GM12878 (cell line): Measurements from ENCODE around the gene KCNK13. TPM values are rescaled to one million over a fixed set of nuclear protein-coding genes. Genes with fewer than 3 reads are reported as not detected.

Experiments
- ATAC-seq: fragments of 200-7000 bp; cut with Tn5 transposase; 3 replicates; pipeline ENCODE4 v1.9.1; 2020; ENCODE audit warnings: mild to moderate bottlenecking, moderate library complexity
- BruUV-seq: library from RNA; stranded (reverse); fragments of 400-500 nt; replicated peaks from 2 replicates; lab custom pipeline; 2021; lab: Mats Ljungman, UMichigan
- CTCF ChIA-PET: fragments of 300-600 bp; sonication (Branson Sonifier 250); formaldehyde crosslinking; extraction: SDS; loops from one replicate; lab custom pipeline; 2021; ENCODE audit warnings: inconsistent platforms; lab: Yijun Ruan, JAX
- POLR2A ChIA-PET: fragments of 350-600 bp; formaldehyde crosslinking; extraction: SDS; loops from one replicate; lab custom pipeline; 2021; ENCODE audit warnings: inconsistent platforms; lab: Charles Lee
- RAD21 ChIA-PET: fragments of 300-600 bp; sonication (Branson Sonifier 250); formaldehyde crosslinking; loops from one replicate; lab custom pipeline; 2023; ENCODE audit warnings: antibody characterized with exemption; ENCODE audit not compliant: unreplicated experiment; lab: Charles Lee
- SMC1A ChIA-PET: fragments of 300-600 bp; sonication (Branson Sonifier 250); formaldehyde crosslinking; loops from one replicate; lab custom pipeline; 2023; ENCODE audit not compliant: unreplicated experiment, uncharacterized antibody; lab: Charles Lee
- DNase-seq: peaks from one replicate; pipeline ENCODE4 v3.0.0-alpha.2; 2011; ENCODE audit warnings: low read depth, low spot score
- FAIRE-seq: peaks from 3 replicates; lab custom pipeline; 2011; peaks lifted over from hg19 to GRCh38; lab: Jason Lieb, UNC
- H2AFZ ChIP-seq: 2 replicates; pipeline ENCODE4 v1.6.0; 2011; ENCODE audit warnings: low read depth, low read length, control low read depth; ENCODE audit not compliant: control insufficient read depth
- H3K27ac ChIP-seq: 2 replicates; pipeline ENCODE4 v1.5.1; 2011; ENCODE audit warnings: control low read depth; ENCODE audit not compliant: control insufficient read depth, insufficient read depth
- H3K27me3 ChIP-seq, 2 experiments: replicated peaks in 1 of 2; 2 replicates each; pipeline versions ENCODE4 v1.6.0 to v1.6.1; 2011; ENCODE audit warnings: low read length in 1 of 2; ENCODE audit not compliant: control insufficient read depth in 2 of 2, insufficient read depth in 2 of 2
- H3K36me3 ChIP-seq, 2 experiments: 2 replicates each; pipeline ENCODE4 v1.5.1; 2011; ENCODE audit warnings: low read length in 1 of 2; ENCODE audit not compliant: control insufficient read depth in 2 of 2, insufficient read depth in 2 of 2
- H3K4me1 ChIP-seq: 2 replicates; pipeline ENCODE4 v1.6.1; 2011; ENCODE audit warnings: mild to moderate bottlenecking, low read length, moderate library complexity, mixed read lengths; ENCODE audit not compliant: control insufficient read depth, insufficient read depth
- H3K4me2 ChIP-seq: 2 replicates; pipeline ENCODE4 v1.6.0; 2011; ENCODE audit warnings: control low read depth; ENCODE audit not compliant: control insufficient read depth, insufficient read depth
- H3K4me3 ChIP-seq: fragments of 200-600 bp; sonication (generic); 2 replicates; pipeline ENCODE4 v1.5.1; 2016
- H3K79me2 ChIP-seq: 2 replicates; pipeline ENCODE4 v1.6.0; 2011; ENCODE audit warnings: low read length; ENCODE audit not compliant: control insufficient read depth, insufficient read depth
- H3K9ac ChIP-seq: 2 replicates; pipeline ENCODE4 v1.8.0; 2011; ENCODE audit warnings: low read length, control low read depth, mixed read lengths; ENCODE audit not compliant: control insufficient read depth, insufficient read depth
- H3K9me3 ChIP-seq: replicated peaks from 3 replicates; pipeline ENCODE4 v1.5.1; 2011; ENCODE audit warnings: mild to moderate bottlenecking, low read length; ENCODE audit not compliant: control insufficient read depth, insufficient read depth
- H4K20me1 ChIP-seq: 2 replicates; pipeline ENCODE4 v1.6.0; 2011; ENCODE audit not compliant: control insufficient read depth, insufficient read depth
- MLLT1 ChIP-seq: fragments of 450-650 bp; IDR thresholded peaks from 2 replicates; pipeline ENCODE4 v1.6.1; 2016; ENCODE audit warnings: mild to moderate bottlenecking
- NR2C2 ChIP-seq: IDR thresholded peaks from 2 replicates; pipeline ENCODE4 v1.6.1; 2011; ENCODE audit warnings: borderline replicate concordance, low read depth; ENCODE audit not compliant: control insufficient read depth, insufficient read length
- ZNF687 ChIP-seq: fragments of 450-650 bp; IDR thresholded peaks from 2 replicates; pipeline ENCODE4 v1.6.1; 2017; ENCODE audit warnings: mild to moderate bottlenecking, moderate library complexity
- WGBS: methylation state at CpG from one replicate; pipeline ENCODE4 v1.1.6; 2016; ENCODE audit warnings: low lambda C conversion rate; ENCODE audit not compliant: insufficient replicate concordance, insufficient coverage; ENCODE audit errors: missing lambda C conversion rate; 5-methylcytosine and 5-hydroxymethylcytosine counted together
- in situ Hi-C: fragments of 300-500 bp; cut with MboI; formaldehyde crosslinking; loops from 9 replicates; pipeline ENCODE4 v1.14.3; 2018; ENCODE audit warnings: mixed read lengths
- intact Hi-C: fragments of 100-400 bp; cut with micrococcal nuclease; formaldehyde crosslinking; loops from one replicate; pipeline ENCODE4 v1.14.2; 2022; ENCODE audit not compliant: unreplicated experiment
- polyA plus RNA-seq, 11 experiments: library from polyadenylated mRNA; depleted of rRNA in 4 of 11; unstranded in 6 of 11; stranded (reverse) in 5 of 11; fragments of >200 nt; fragmentation: Nextera tagmentation in 4 of 11; fragmentation: Illumina TruSeq in 1 of 11; extraction: Ambion mirVana in 4 of 11; extraction: Trizol in 1 of 11; gene quantifications; 1 replicate in 1 of 11; 2 replicates in 10 of 11; pipeline versions ENCODE4 v1.2.1 to v1.2.3, GENCODE V29; 2011 to 2016; ENCODE audit warnings: inconsistent platforms in 2 of 11, missing spikeins in 2 of 11, low read depth in 1 of 11
- total RNA-seq, 4 experiments: library from RNA; depleted of rRNA in 3 of 4; stranded (reverse); fragments of >200 nt in 3 of 4; fragmentation: Illumina TruSeq in 1 of 4; extraction: Trizol in 1 of 4; gene quantifications; 2 replicates each; pipeline versions ENCODE4 v1.2.1 to v1.2.3, GENCODE V29; 2013 to 2021

The KCNK13 gene
- total and polyA plus RNA-seq, 10 of the 15 experiments (the other 5 are each of a cell fraction or from before 2014, with no cell fraction given), result not detected

- no peak for ATAC-seq
- Histone ChIP-seq H3K36me3 (peaks cover 6 to 10% of the 10 kb centered on the region in 2 experiments; a peak in 3 of 4 replicates), H3K4me2 (no peak overlapping the region), H3K27me3 (no peaks in the 10 kb centered on the region), H4K20me1 (no peaks in the 10 kb centered on the region), H3K9me3 (no peaks in the 10 kb centered on the region), H2AFZ (no peak overlapping the region), H3K27ac (no peak overlapping the region), H3K4me3 (no peak overlapping the region), H3K4me1 (no peaks in the 10 kb centered on the region), H3K9ac (no peak overlapping the region), H3K79me2 (no peaks in the 10 kb centered on the region)
- FAIRE-seq, result no peak
- ChIA-PET CTCF (interaction anchor here (0.7 kb wide), 1 partner anchor 100 kb away, joined by 3 read pairs; no protein-coding TSS in a partner anchor), POLR2A (no interaction called here), RAD21 (no interaction called here), SMC1A (no interaction called here)
- WGBS, result 97% methylated on average over 3 of the region's 3 CpGs
- intact Hi-C loops (no loop called here), in situ Hi-C loops (no loop called here)
- BruUV-seq, result no TSS peak
- no peak for DNase-seq
- no peak for TF ChIP-seq ZNF687
- no peak for TF ChIP-seq MLLT1
- no peak for TF ChIP-seq NR2C2
Observed at GRCh38 chr14:90040411-90040810, 21.4 kb upstream of the KCNK13 start.
